Measurements from ENCODE around the gene SULT4A1.
A peak's percentile ranks its signal among the peaks of the same experiment; 100 is the strongest.

The SULT4A1 gene

GRCh38 chr22:43905681-43906080 lies 43.4 kb upstream of the SULT4A1 start:
- TF ChIP-seq SIN3A (IDR thresholded peaks at IDR 0.05; ENCODE audit: borderline replicate concordance, insufficient read depth, low read length) (no peak), TAF1 (IDR thresholded peaks at IDR 0.05; ENCODE audit: borderline replicate concordance, insufficient read depth, low read length) (no peak), REST (IDR thresholded peaks at IDR 0.05; ENCODE audit: insufficient read depth in 1 of 2, low read depth in 2 of 2, low read length in 2 of 2) (peak in 1 of 2 experiments; percentile 83; a peak in 2 of 4 replicates)

- TF ChIP-seq SIN3A (IDR thresholded peaks at IDR 0.05; ENCODE audit: borderline replicate concordance, insufficient read depth, low read length) (no peak), TAF1 (IDR thresholded peaks at IDR 0.05; ENCODE audit: borderline replicate concordance, insufficient read depth, low read length) (no peak), REST (IDR thresholded peaks at IDR 0.05; ENCODE audit: insufficient read depth in 1 of 2, low read depth in 2 of 2, low read length in 2 of 2) (no peak), POLR2AphosphoS5 (IDR thresholded peaks at IDR 0.05; ENCODE audit: low read depth, low read length) (no peak), FOXP2 (optimal IDR thresholded peaks at IDR 0.05; ENCODE audit: borderline replicate concordance, extremely low read depth, extremely low read length, insufficient read depth) (no peak)
Observed at GRCh38 chr22:43901976-43902643, 39.8 kb upstream of the SULT4A1 start.

- TF ChIP-seq REST (IDR thresholded peaks at IDR 0.05; ENCODE audit: insufficient read depth in 1 of 2, low read depth in 2 of 2, low read length in 2 of 2) (no peak), TAF1 (IDR thresholded peaks at IDR 0.05; ENCODE audit: borderline replicate concordance, insufficient read depth, low read length) (no peak), FOXP2 (optimal IDR thresholded peaks at IDR 0.05; ENCODE audit: borderline replicate concordance, extremely low read depth, extremely low read length, insufficient read depth) (no peak), POLR2AphosphoS5 (IDR thresholded peaks at IDR 0.05; ENCODE audit: low read depth, low read length) (no peak), SIN3A (IDR thresholded peaks at IDR 0.05; ENCODE audit: borderline replicate concordance, insufficient read depth, low read length) (no peak)
Observed at GRCh38 chr22:43900206-43900605, 37.9 kb upstream of the SULT4A1 start.

GRCh38 chr22:43897751-43898261 lies 35.5 kb upstream of the SULT4A1 start:
- no peak for TF ChIP-seq SIN3A (IDR thresholded peaks at IDR 0.05; ENCODE audit: borderline replicate concordance, insufficient read depth, low read length)
- TF ChIP-seq REST (IDR thresholded peaks at IDR 0.05; ENCODE audit: insufficient read depth in 1 of 2, low read depth in 2 of 2, low read length in 2 of 2), result no peak
- no peak for TF ChIP-seq POLR2AphosphoS5 (IDR thresholded peaks at IDR 0.05; ENCODE audit: low read depth, low read length)
- TF ChIP-seq FOXP2 (optimal IDR thresholded peaks at IDR 0.05; ENCODE audit: borderline replicate concordance, extremely low read depth, extremely low read length, insufficient read depth), result no peak
- TF ChIP-seq TAF1 (IDR thresholded peaks at IDR 0.05; ENCODE audit: borderline replicate concordance, insufficient read depth, low read length), result no peak

Measured in PFSK-1 (cell line).